PC-3 (cell line): ENCODE results near the gene CCL24. TPM values are rescaled to one million over a fixed set of nuclear protein-coding genes. Genes with fewer than 3 reads are reported as not detected.

Source experiments
- ATAC-seq: fragments of 200-7000 bp; cut with Tn5 transposase; 2 replicates; pipeline ENCODE4 v1.9.1; 2020; ENCODE audit warnings: mild to moderate bottlenecking, moderate library complexity
- BruUV-seq: library from RNA; stranded (reverse); fragments of 400-500 nt; replicated peaks from 2 replicates; lab custom pipeline; 2021; lab: Mats Ljungman, UMichigan
- CTCF ChIA-PET: fragments of 300-600 bp; sonication (Branson Sonifier 250); formaldehyde crosslinking; loops from one replicate; lab custom pipeline; 2022; ENCODE audit warnings: antibody characterized with exemption; lab: Charles Lee
- POLR2A ChIA-PET: fragments of 300-600 bp; sonication (Branson Sonifier 250); formaldehyde crosslinking; loops from one replicate; lab custom pipeline; 2022; ENCODE audit warnings: antibody characterized with exemption; ENCODE audit not compliant: unreplicated experiment; lab: Charles Lee
- DNase-seq: peaks from one replicate; pipeline ENCODE4 v3.0.0-alpha.2; 2015
- H2AFZ ChIP-seq: fragments of 300-600 bp; sonication (generic); 2 replicates; pipeline ENCODE4 v1.6.0; 2016; ENCODE audit warnings: antibody characterized with exemption, low read length
- H3F3A ChIP-seq: fragments of 300-600 bp; sonication (generic); one replicate; pipeline ENCODE4 v1.6.0; 2017; ENCODE audit warnings: antibody characterized with exemption, low read length, control low read depth, mild to moderate bottlenecking; ENCODE audit not compliant: unreplicated experiment
- H3K27ac ChIP-seq: fragments of 300-600 bp; sonication (generic); 2 replicates; pipeline ENCODE4 v1.5.1; 2016; ENCODE audit warnings: mild to moderate bottlenecking, low read length
- H3K27me3 ChIP-seq: fragments of 300-600 bp; sonication (generic); 2 replicates; pipeline ENCODE4 v1.6.1; 2016; ENCODE audit warnings: low read length, mixed read lengths
- H3K36me3 ChIP-seq: fragments of 300-600 bp; sonication (generic); 2 replicates; pipeline ENCODE4 v1.6.1; 2016; ENCODE audit warnings: low read depth, mixed run types, low read length, mixed read lengths
- H3K4me1 ChIP-seq: fragments of 300-600 bp; sonication (generic); 2 replicates; pipeline ENCODE4 v1.5.1; 2016; ENCODE audit warnings: low read length; ENCODE audit not compliant: insufficient read depth
- H3K4me2 ChIP-seq: fragments of 300-600 bp; sonication (generic); 2 replicates; pipeline ENCODE4 v1.6.0; 2016; ENCODE audit warnings: low read length
- H3K4me3 ChIP-seq: fragments of 300-600 bp; sonication (generic); 2 replicates; pipeline ENCODE4 v1.5.1; 2016; ENCODE audit warnings: mild to moderate bottlenecking, low read length, mixed read lengths
- H3K79me2 ChIP-seq: fragments of 300-600 bp; sonication (generic); 2 replicates; pipeline ENCODE4 v1.6.1; 2017; ENCODE audit warnings: low read length, mixed read lengths
- H3K9ac ChIP-seq: fragments of 300-600 bp; sonication (generic); 2 replicates; pipeline ENCODE4 v1.6.0; 2016; ENCODE audit warnings: mild to moderate bottlenecking, low read length
- H3K9me2 ChIP-seq: fragments of 300-600 bp; sonication (generic); replicated peaks from 2 replicates; pipeline ENCODE4 v1.6.1; 2016; ENCODE audit warnings: mixed run types, low read length, mixed read lengths
- H3K9me3 ChIP-seq: fragments of 300-600 bp; sonication (generic); 2 replicates; pipeline ENCODE4 v1.6.1; 2016; ENCODE audit warnings: low read length, mixed read lengths
- H4K20me1 ChIP-seq: fragments of 300-600 bp; sonication (generic); 2 replicates; pipeline ENCODE4 v1.6.1; 2016; ENCODE audit warnings: low read length, mixed read lengths
- CTCF ChIP-seq: fragments of 300-600 bp; sonication (generic); conservative IDR thresholded peaks from 2 replicates; pipeline ENCODE4 v1.5.1; 2017; ENCODE audit warnings: antibody characterized with exemption, low read depth, mild to moderate bottlenecking, low read length
- EZH2 ChIP-seq: fragments of 300-600 bp; sonication (generic); IDR thresholded peaks from one replicate; pipeline ENCODE4 v1.6.1; 2017; ENCODE audit warnings: antibody characterized with exemption, mild to moderate bottlenecking, low read length; ENCODE audit not compliant: unreplicated experiment
- EZH2phosphoT487 ChIP-seq: fragments of 300-600 bp; sonication (generic); IDR thresholded peaks from 2 replicates; pipeline ENCODE4 v1.6.1; 2018; ENCODE audit warnings: mild to moderate bottlenecking, antibody characterized with exemption, low read length, borderline replicate concordance
- intact Hi-C: fragments of 100-400 bp; cut with micrococcal nuclease; formaldehyde crosslinking; loops from 2 replicates; pipeline ENCODE4 v1.9.0; 2023
- total RNA-seq: library from RNA; depleted of rRNA; stranded (reverse); fragments of >200 nt; gene quantifications from 2 replicates; pipeline ENCODE4 v1.2.3, GENCODE V29; 2014

Gene CCL24
- total RNA-seq, 1 experiment from 2014 or later, result not detected

- no peaks in the 10 kb centered on the region for H3F3A ChIP-seq
- POLR2A ChIA-PET, result no interaction called here
- DNase-seq (no peak), ATAC-seq (no peak)
- TF ChIP-seq CTCF (no peak), EZH2 (no peak), EZH2phosphoT487 (no peak)
- H4K20me1 ChIP-seq, result no peaks in the 10 kb centered on the region
- CTCF ChIA-PET, result no interaction called here
- no peak overlapping the region for H3K9ac ChIP-seq
- H3K27me3 ChIP-seq, result no peaks in the 10 kb centered on the region
- H3K4me2 ChIP-seq, result no peak overlapping the region
- no peaks in the 10 kb centered on the region for H3K9me3 ChIP-seq
- no peak overlapping the region for H3K27ac ChIP-seq
- H3K9me2 ChIP-seq, result no peaks in the 10 kb centered on the region
- H3K36me3 ChIP-seq, result no peaks in the 10 kb centered on the region
- H3K4me1 ChIP-seq, result no peaks in the 10 kb centered on the region
- no TSS peak for BruUV-seq
- no peak overlapping the region for H3K4me3 ChIP-seq
- intact Hi-C loops, result no loop called here
- H2AFZ ChIP-seq, result no peak overlapping the region
- H3K79me2 ChIP-seq, result no peaks in the 10 kb centered on the region
Observed at GRCh38 chr7:75809396-75809795, 4.2 kb downstream of the CCL24 start.

GRCh38 chr7:75808106-75808505, 5.5 kb downstream of the CCL24 start:
- no peaks in the 10 kb centered on the region for H3K27me3 ChIP-seq
- no peaks in the 10 kb centered on the region for H3K9me3 ChIP-seq
- DNase-seq (no peak), ATAC-seq (no peak)
- no peak overlapping the region for H3K9ac ChIP-seq
- no peaks in the 10 kb centered on the region for H3K79me2 ChIP-seq
- H2AFZ ChIP-seq, result no peak overlapping the region
- no peaks in the 10 kb centered on the region for H3K4me1 ChIP-seq
- H3F3A ChIP-seq, result no peaks in the 10 kb centered on the region
- ChIA-PET CTCF (no interaction called here), POLR2A (no interaction called here)
- no peak overlapping the region for H3K27ac ChIP-seq
- no peak overlapping the region for H3K4me2 ChIP-seq
- no peaks in the 10 kb centered on the region for H3K9me2 ChIP-seq
- TF ChIP-seq CTCF (no peak), EZH2 (no peak), EZH2phosphoT487 (no peak)
- intact Hi-C loops, result no loop called here
- no peak overlapping the region for H3K4me3 ChIP-seq
- no peaks in the 10 kb centered on the region for H4K20me1 ChIP-seq
- no TSS peak for BruUV-seq
- no peaks in the 10 kb centered on the region for H3K36me3 ChIP-seq

- BruUV-seq, result no TSS peak
- H3K27ac ChIP-seq, result no peak overlapping the region
- H3K9ac ChIP-seq, result no peak overlapping the region
- H3K4me3 ChIP-seq, result no peak overlapping the region
- H3F3A ChIP-seq, result no peaks in the 10 kb centered on the region
- DNase-seq, result no peak
- no peaks in the 10 kb centered on the region for H3K4me1 ChIP-seq
- no peak overlapping the region for H3K4me2 ChIP-seq
- no peaks in the 10 kb centered on the region for H3K27me3 ChIP-seq
- H4K20me1 ChIP-seq, result no peaks in the 10 kb centered on the region
- no peak overlapping the region for H2AFZ ChIP-seq
- no peaks in the 10 kb centered on the region for H3K36me3 ChIP-seq
- intact Hi-C loops, result no loop called here
- POLR2A ChIA-PET, result no interaction called here
- no peaks in the 10 kb centered on the region for H3K79me2 ChIP-seq
- H3K9me3 ChIP-seq, result no peaks in the 10 kb centered on the region
- no peak for ATAC-seq
- TF ChIP-seq EZH2 (no peak), CTCF (no peak), EZH2phosphoT487 (no peak)
- no peaks in the 10 kb centered on the region for H3K9me2 ChIP-seq
- CTCF ChIA-PET, result no interaction called here
Observed at GRCh38 chr7:75807452-75807851, 6.2 kb downstream of the CCL24 start.
